ENCODE data around the gene PABPC5.

The PABPC5 gene

DNA sequence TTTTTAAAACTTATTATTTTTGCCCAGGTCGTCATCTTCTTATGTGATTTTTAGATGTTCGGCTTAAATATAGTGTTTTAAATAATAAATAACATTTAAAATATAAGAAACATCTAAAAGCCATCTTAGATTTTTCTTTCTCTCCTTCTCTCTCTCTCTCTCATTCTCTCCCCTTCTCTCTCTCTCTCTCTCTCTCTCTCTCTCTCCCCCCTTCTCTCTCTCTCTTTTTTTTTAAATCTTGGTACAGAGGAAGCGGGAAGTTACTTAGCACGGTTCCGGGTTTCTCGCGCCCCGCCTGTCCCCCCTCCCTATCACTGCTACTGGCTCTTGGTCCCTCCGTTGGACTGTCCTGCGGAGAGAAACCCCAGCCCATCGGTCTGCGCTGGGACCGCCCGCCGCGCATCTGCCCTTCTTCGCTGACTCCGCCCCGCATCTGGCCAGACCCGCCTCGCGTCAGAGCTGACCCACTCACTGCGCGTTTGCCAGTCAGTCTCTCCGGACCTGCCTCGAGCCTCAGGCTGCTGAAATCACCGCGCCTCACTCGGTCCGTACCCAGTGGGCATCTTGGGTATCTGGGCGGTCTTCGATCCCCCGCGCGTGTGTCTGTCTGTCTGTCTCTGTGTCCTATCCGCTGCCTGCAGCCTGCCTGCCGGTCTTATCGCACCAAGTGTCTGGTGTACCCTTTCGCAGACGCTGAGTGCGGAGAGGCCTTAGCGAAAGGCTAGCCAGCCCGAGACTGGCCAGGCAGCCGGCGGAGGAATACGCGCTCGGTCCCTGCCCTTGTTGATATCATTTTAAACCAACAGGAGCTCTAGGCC is at the start of gene PABPC5:
TSS of gene PABPC5 (plus strand) at position 489 of the 818 bp plus-strand sequence. CDS start 739 bp downstream, outside the sequence.
- H3K27ac ChIP-seq = no peak within 1 kb of the TSS

DNA sequence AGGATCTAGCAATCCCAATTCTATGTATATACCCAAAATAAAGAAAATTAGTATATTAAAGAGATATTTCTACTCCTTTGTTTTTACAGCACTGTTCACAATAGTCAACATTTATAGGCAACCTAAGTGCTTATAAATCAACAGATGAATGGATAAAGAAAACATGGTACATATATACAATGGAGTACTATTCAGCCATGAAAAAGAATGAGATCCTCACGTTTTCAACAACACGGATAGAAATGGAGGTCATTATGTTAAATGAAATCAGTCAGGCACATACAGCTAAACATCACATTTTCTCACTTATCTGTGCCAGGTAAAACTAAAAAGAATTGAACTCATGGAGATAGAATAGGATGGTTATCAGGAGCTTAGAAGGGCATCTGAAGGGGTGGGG is 45.6 kb upstream of the PABPC5 start:
- no peak overlapping the region for H3K27ac ChIP-seq
- no peak for TF ChIP-seq ZFX (IDR thresholded peaks at IDR 0.05; ENCODE audit: borderline replicate concordance)

More for the DNA sequence above, at the start of gene PABPC5:
- TF ChIP-seq, protein P1, sequence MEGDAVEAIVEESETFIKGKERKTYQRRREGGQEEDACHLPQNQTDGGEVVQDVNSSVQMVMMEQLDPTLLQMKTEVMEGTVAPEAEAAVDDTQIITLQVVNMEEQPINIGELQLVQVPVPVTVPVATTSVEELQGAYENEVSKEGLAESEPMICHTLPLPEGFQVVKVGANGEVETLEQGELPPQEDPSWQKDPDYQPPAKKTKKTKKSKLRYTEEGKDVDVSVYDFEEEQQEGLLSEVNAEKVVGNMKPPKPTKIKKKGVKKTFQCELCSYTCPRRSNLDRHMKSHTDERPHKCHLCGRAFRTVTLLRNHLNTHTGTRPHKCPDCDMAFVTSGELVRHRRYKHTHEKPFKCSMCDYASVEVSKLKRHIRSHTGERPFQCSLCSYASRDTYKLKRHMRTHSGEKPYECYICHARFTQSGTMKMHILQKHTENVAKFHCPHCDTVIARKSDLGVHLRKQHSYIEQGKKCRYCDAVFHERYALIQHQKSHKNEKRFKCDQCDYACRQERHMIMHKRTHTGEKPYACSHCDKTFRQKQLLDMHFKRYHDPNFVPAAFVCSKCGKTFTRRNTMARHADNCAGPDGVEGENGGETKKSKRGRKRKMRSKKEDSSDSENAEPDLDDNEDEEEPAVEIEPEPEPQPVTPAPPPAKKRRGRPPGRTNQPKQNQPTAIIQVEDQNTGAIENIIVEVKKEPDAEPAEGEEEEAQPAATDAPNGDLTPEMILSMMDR (IDR thresholded peaks at IDR 0.05) = no peak
- no peak for TF ChIP-seq ZFX (IDR thresholded peaks at IDR 0.05; ENCODE audit: borderline replicate concordance)

DNA sequence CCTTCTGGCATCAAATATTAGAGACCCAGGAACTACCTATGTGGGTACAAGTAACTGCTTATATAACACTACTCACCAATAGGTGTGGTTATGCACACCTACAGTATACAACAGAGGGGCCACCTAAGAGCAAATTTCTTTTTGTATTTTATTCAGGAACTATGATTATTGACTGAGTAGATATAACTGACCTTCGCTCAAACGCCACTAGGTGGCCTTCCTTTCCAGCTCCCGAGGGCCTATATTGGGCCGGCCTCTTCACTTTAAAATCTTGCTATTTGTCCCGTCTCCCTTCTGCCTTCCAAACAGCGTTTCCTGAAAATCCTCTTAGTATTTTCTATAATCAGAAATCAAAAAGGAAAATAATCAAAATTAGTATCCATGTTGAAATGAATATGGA is 19.9 kb upstream of the PABPC5 start:
- H3K27ac ChIP-seq = no peak overlapping the region
- TF ChIP-seq ZFX (IDR thresholded peaks at IDR 0.05; ENCODE audit: borderline replicate concordance) = no peak
- TF ChIP-seq, protein P1 (IDR thresholded peaks at IDR 0.05) = peak; percentile 55

DNA sequence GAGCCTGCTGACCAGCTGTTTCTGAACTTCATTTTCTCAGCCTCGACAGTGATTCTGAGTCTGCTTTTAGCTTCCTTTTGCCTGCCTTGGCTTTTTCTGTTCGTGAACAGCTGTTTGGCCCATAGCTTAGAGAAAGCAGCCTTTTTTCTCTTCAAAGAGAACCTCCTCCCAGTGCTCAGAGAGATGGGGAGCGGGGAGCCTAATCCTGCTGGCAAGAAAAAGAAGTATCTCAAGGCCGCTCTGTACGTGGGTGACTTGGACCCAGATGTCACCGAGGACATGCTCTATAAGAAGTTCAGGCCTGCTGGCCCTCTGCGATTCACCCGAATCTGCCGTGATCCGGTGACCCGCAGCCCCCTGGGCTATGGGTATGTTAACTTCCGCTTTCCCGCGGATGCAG is 756 bp downstream of the PABPC5 start:
- no peak for TF ChIP-seq ZFX (IDR thresholded peaks at IDR 0.05; ENCODE audit: borderline replicate concordance)
- TF ChIP-seq, protein P1 (IDR thresholded peaks at IDR 0.05) = no peak
- no peak overlapping the region for H3K27ac ChIP-seq

All from 22Rv1 (cell line).